WTC11 (cell line): ENCODE data around the gene KRTAP10-7. TPM values are rescaled to one million over a fixed set of nuclear protein-coding genes. Genes with fewer than 3 reads are reported as not detected.

Source experiments
- ATAC-seq: fragments of 200-7000 bp; cut with Tn5 transposase; 2 replicates; pipeline ENCODE4 v1.10.0; 2021; ENCODE audit warnings: mild to moderate bottlenecking, moderate library complexity
- CTCF ChIA-PET: fragments of 300-600 bp; sonication (Branson Sonifier 250); formaldehyde crosslinking; loops from one replicate; lab custom pipeline; 2021; ENCODE audit warnings: antibody characterized with exemption; lab: Charles Lee
- POLR2A ChIA-PET: fragments of 350-600 bp; sonication (Branson Sonifier 250); formaldehyde crosslinking; loops from one replicate; lab custom pipeline; 2021; ENCODE audit warnings: antibody characterized with exemption; lab: Charles Lee
- DNase-seq: peaks from one replicate; pipeline ENCODE4 v3.0.0; 2021; ENCODE audit warnings: low spot score
- H3K27ac Mint-ChIP-seq: 2 replicates; pipeline ENCODE4 v1.8.0; 2021; ENCODE audit warnings: mixed read lengths
- H3K27me3 Mint-ChIP-seq: 2 replicates; pipeline ENCODE4 v1.8.0; 2021; ENCODE audit warnings: low read depth, mild to moderate bottlenecking, moderate library complexity, mixed read lengths
- H3K36me3 Mint-ChIP-seq: 2 replicates; pipeline ENCODE4 v1.8.0; 2021; ENCODE audit warnings: mixed read lengths
- H3K4me1 Mint-ChIP-seq: 2 replicates; pipeline ENCODE4 v1.8.0; 2022; ENCODE audit warnings: mixed read lengths
- H3K4me3 Mint-ChIP-seq: 2 replicates; pipeline ENCODE4 v1.8.0; 2021; ENCODE audit warnings: mild to moderate bottlenecking, moderate library complexity, mixed read lengths
- H3K9me3 Mint-ChIP-seq: 2 replicates; pipeline ENCODE4 v1.8.0; 2021; ENCODE audit warnings: mixed read lengths
- AFF4 ChIP-seq: sonication (generic); formaldehyde crosslinking; IDR thresholded peaks from 2 replicates; pipeline ENCODE4 v1.8.1; 2023; ENCODE audit warnings: mild to moderate bottlenecking, missing genetic modification reagents, borderline replicate concordance
- ATF1 ChIP-seq: sonication (generic); formaldehyde crosslinking; IDR thresholded peaks from 2 replicates; pipeline ENCODE4 v1.8.1; 2023; ENCODE audit warnings: mild to moderate bottlenecking, moderate library complexity, missing genetic modification reagents
- CDX4 ChIP-seq: fragments of 250-450 bp; sonication (Bioruptor Pico); IDR thresholded peaks from 2 replicates; pipeline ENCODE4 v1.9.0; 2021; ENCODE audit warnings: moderate library complexity, mild to moderate bottlenecking, inconsistent platforms, borderline replicate concordance
- E2F4 ChIP-seq: sonication (generic); formaldehyde crosslinking; IDR thresholded peaks from 2 replicates; pipeline ENCODE4 v1.8.1; 2022; ENCODE audit warnings: low read depth, mild to moderate bottlenecking, moderate library complexity, missing genetic modification reagents, borderline replicate concordance
- ERG ChIP-seq: fragments of 250-450 bp; sonication (Bioruptor Pico); IDR thresholded peaks from 2 replicates; pipeline ENCODE4 v1.8.0; 2021; ENCODE audit warnings: mild to moderate bottlenecking
- ETV6 ChIP-seq: sonication (generic); formaldehyde crosslinking; IDR thresholded peaks from 2 replicates; pipeline ENCODE4 v1.8.1; 2022; ENCODE audit warnings: mild to moderate bottlenecking, missing genetic modification reagents
- FOXP1 ChIP-seq: sonication (generic); formaldehyde crosslinking; IDR thresholded peaks from 2 replicates; pipeline ENCODE4 v1.8.0; 2022; ENCODE audit warnings: missing genetic modification reagents, mild to moderate bottlenecking, moderate library complexity, borderline replicate concordance
- IRF2 ChIP-seq: sonication (generic); formaldehyde crosslinking; IDR thresholded peaks from 2 replicates; pipeline ENCODE4 v1.8.0; 2022; ENCODE audit warnings: low read depth, missing genetic modification reagents, borderline replicate concordance
- KAT7 ChIP-seq: sonication (generic); formaldehyde crosslinking; IDR thresholded peaks from 2 replicates; pipeline ENCODE4 v1.8.1; 2023; ENCODE audit warnings: missing genetic modification reagents, mild to moderate bottlenecking, borderline replicate concordance
- NR3C1 ChIP-seq: sonication (generic); formaldehyde crosslinking; conservative IDR thresholded peaks from 2 replicates; pipeline ENCODE4 v1.8.1; 2023; ENCODE audit warnings: low read depth, mild to moderate bottlenecking, missing genetic modification reagents
- PRDM15 ChIP-seq: sonication (generic); formaldehyde crosslinking; IDR thresholded peaks from 2 replicates; pipeline ENCODE4 v1.8.0; 2022; ENCODE audit warnings: missing genetic modification reagents
- PREB ChIP-seq: sonication (generic); formaldehyde crosslinking; IDR thresholded peaks from 2 replicates; pipeline ENCODE4 v1.8.1; 2022; ENCODE audit warnings: mild to moderate bottlenecking, missing genetic modification reagents, moderate library complexity, borderline replicate concordance
- ZBTB21 ChIP-seq: sonication (generic); formaldehyde crosslinking; IDR thresholded peaks from 2 replicates; pipeline ENCODE4 v1.8.1; 2023; ENCODE audit warnings: mild to moderate bottlenecking, missing genetic modification reagents, borderline replicate concordance
- ZMAT4 ChIP-seq: fragments of 250-450 bp; sonication (Bioruptor Pico); IDR thresholded peaks from 2 replicates; pipeline ENCODE4 v1.9.0; 2021; ENCODE audit warnings: mild to moderate bottlenecking
- ZNF219 ChIP-seq: sonication (generic); formaldehyde crosslinking; IDR thresholded peaks from 2 replicates; pipeline ENCODE4 v1.8.0; 2023; ENCODE audit warnings: missing genetic modification reagents, mild to moderate bottlenecking, borderline replicate concordance
- ZNF263 ChIP-seq: sonication (generic); formaldehyde crosslinking; IDR thresholded peaks from 2 replicates; pipeline ENCODE4 v1.8.1; 2022; ENCODE audit warnings: low read depth, mild to moderate bottlenecking, moderate library complexity, missing genetic modification reagents
- ZNF423 ChIP-seq: fragments of 250-450 bp; sonication (Bioruptor Pico); IDR thresholded peaks from 2 replicates; pipeline ENCODE4 v2.1.2; 2022; ENCODE audit warnings: mild to moderate bottlenecking, moderate library complexity
- ZNF532 ChIP-seq: fragments of 250-450 bp; sonication (Bioruptor Pico); IDR thresholded peaks from 2 replicates; pipeline ENCODE4 v1.9.0; 2021; ENCODE audit warnings: mild to moderate bottlenecking, borderline replicate concordance
- total RNA-seq: library from RNA; stranded (reverse); gene quantifications from 3 replicates; pipeline ENCODE4 v1.2.3, GENCODE V29; 2021

KRTAP10-7 gene
- total RNA-seq, 1 experiment from 2014 or later = not detected

- Mint-ChIP-seq H3K4me3 (no peak overlapping the region), H3K4me1 (no peaks in the 10 kb centered on the region; the same call in 1 of the 2 replicates), H3K36me3 (peaks cover 6% of the 10 kb centered on the region; the same call in 1 of the 2 replicates), H3K9me3 (peaks cover 39% of the 10 kb centered on the region), H3K27me3 (peaks cover 3% of the 10 kb centered on the region; the same call in 1 of the 2 replicates), H3K27ac (no peak overlapping the region)
- DNase-seq (no peak), ATAC-seq (no peak)
- CTCF ChIA-PET = no interaction called here
- TF ChIP-seq FOXP1 (CRISPR knock-in tag) (no peak), KAT7 (CRISPR knock-in tag) (no peak), ZMAT4 (CRISPR knock-in tag) (no peak), ZNF532 (CRISPR knock-in tag) (no peak), ZNF263 (CRISPR knock-in tag) (no peak), E2F4 (CRISPR knock-in tag) (no peak), ETV6 (CRISPR knock-in tag) (no peak), IRF2 (CRISPR knock-in tag) (no peak), NR3C1 (no peak), ATF1 (CRISPR knock-in tag) (no peak), AFF4 (CRISPR knock-in tag) (no peak), ZNF219 (CRISPR knock-in tag) (no peak), PRDM15 (CRISPR knock-in tag) (no peak), ERG (no peak), PREB (no peak), CDX4 (CRISPR knock-in tag) (no peak), ZBTB21 (CRISPR knock-in tag) (no peak), ZNF423 (CRISPR knock-in tag) (no peak)
- POLR2A ChIA-PET = no interaction called here
These were observed 14.5 kb upstream of the KRTAP10-7 start for GRCh38 chr21:44585892-44586291.
